SJSA1 (cell line): ENCODE measurements around the gene ITGB4. TPM values are rescaled to one million over a fixed set of nuclear protein-coding genes. Genes with fewer than 3 reads are reported as not detected.

Source experiments
- DNase-seq, 2 experiments: peaks; one replicate each; pipeline ENCODE4 v3.0.0-alpha.2; 2015 to 2020; ENCODE audit warnings: low spot score in 2 of 2, low read depth in 1 of 2
- H3K27ac ChIP-seq: fragments of 250-450 bp; sonication (Bioruptor Pico); 2 replicates; pipeline ENCODE4 v1.5.1; 2020; ENCODE audit warnings: mild to moderate bottlenecking, moderate library complexity
- H3K27me3 ChIP-seq: fragments of 250-450 bp; sonication (Bioruptor Pico); replicated peaks from 2 replicates; pipeline ENCODE4 v1.5.1; 2020; ENCODE audit warnings: mild to moderate bottlenecking, moderate library complexity
- H3K36me3 ChIP-seq: fragments of 250-450 bp; sonication (Bioruptor Pico); 2 replicates; pipeline ENCODE4 v1.5.1; 2020; ENCODE audit warnings: mild to moderate bottlenecking
- H3K4me1 ChIP-seq: fragments of 250-450 bp; sonication (Bioruptor Pico); replicated peaks from 2 replicates; pipeline ENCODE4 v1.6.1; 2021; ENCODE audit warnings: mild to moderate bottlenecking
- H3K4me3 ChIP-seq: fragments of 250-450 bp; sonication (Bioruptor Pico); 2 replicates; pipeline ENCODE4 v1.5.1; 2020; ENCODE audit warnings: mild to moderate bottlenecking
- H3K9me3 ChIP-seq: fragments of 250-450 bp; sonication (Bioruptor Pico); replicated peaks from 2 replicates; pipeline ENCODE4 v1.5.1; 2020; ENCODE audit warnings: mild to moderate bottlenecking
- total RNA-seq: library from RNA; depleted of rRNA; stranded (reverse); fragments of >200 nt; shearing (Covaris generic); gene quantifications from 2 replicates; pipeline ENCODE4 v1.2.3, GENCODE V29; 2014

Gene ITGB4
- total RNA-seq, 1 experiment from 2014 or later, result not detected

- 0 out of 2 replicates have a peak, but pooled peaks cover 10% of the 10 kb centered on the region for H3K27me3 ChIP-seq
- peak in 1 of 2 experiments; percentile 46 for DNase-seq
Observed at GRCh38 chr17:75731086-75731715, 9.9 kb downstream of the ITGB4 start.

GRCh38 chr17:75731716-75732498 is 10.6 kb downstream of the ITGB4 start:
- DNase-seq, result peak in 1 of 2 experiments; percentile 45
- no peaks in the 10 kb centered on the region for H3K36me3 ChIP-seq
- no peak overlapping the region for H3K27ac ChIP-seq
- no peak overlapping the region for H3K4me3 ChIP-seq
- no peaks in the 10 kb centered on the region for H3K4me1 ChIP-seq
- H3K9me3 ChIP-seq, result no peaks in the 10 kb centered on the region; the same call in 1 of the 2 replicates
- 0 out of 2 replicates have a peak, but pooled peaks cover 10% of the 10 kb centered on the region for H3K27me3 ChIP-seq

More at GRCh38 chr17:75731086-75731715, 9.9 kb downstream of the ITGB4 start:
- Histone ChIP-seq H3K36me3 (no peaks in the 10 kb centered on the region), H3K9me3 (no peaks in the 10 kb centered on the region; the same call in 1 of the 2 replicates), H3K4me3 (no peak overlapping the region), H3K4me1 (no peaks in the 10 kb centered on the region), H3K27ac (no peak overlapping the region)

- 0 out of 2 replicates have a peak, but pooled peaks cover under 1% of the 10 kb centered on the region for H3K27me3 ChIP-seq
- H3K4me3 ChIP-seq, result no peak overlapping the region
- no peaks in the 10 kb centered on the region for H3K4me1 ChIP-seq
- no peak overlapping the region for H3K27ac ChIP-seq
- peak in 1 of 2 experiments; percentile 50 for DNase-seq
- H3K36me3 ChIP-seq, result no peaks in the 10 kb centered on the region
- H3K9me3 ChIP-seq, result no peaks in the 10 kb centered on the region; the same call in 1 of the 2 replicates
Observed at GRCh38 chr17:75733471-75733870, 12.2 kb downstream of the ITGB4 start.

- Histone ChIP-seq H3K27me3 (no peaks in the 10 kb centered on the region), H3K4me1 (no peaks in the 10 kb centered on the region), H3K4me3 (no peak overlapping the region), H3K9me3 (no peaks in the 10 kb centered on the region; the same call in 1 of the 2 replicates), H3K36me3 (no peaks in the 10 kb centered on the region), H3K27ac (no peak overlapping the region)
- DNase-seq, result no peak
Observed at GRCh38 chr17:75734674-75735294, 13.5 kb downstream of the ITGB4 start.

- H3K4me3 ChIP-seq, result no peak overlapping the region
- no peak for DNase-seq
- no peaks in the 10 kb centered on the region for H3K36me3 ChIP-seq
- H3K9me3 ChIP-seq, result no peaks in the 10 kb centered on the region; the same call in 1 of the 2 replicates
- no peak overlapping the region for H3K27ac ChIP-seq
- H3K27me3 ChIP-seq, result no peaks in the 10 kb centered on the region
- no peaks in the 10 kb centered on the region for H3K4me1 ChIP-seq
Observed at GRCh38 chr17:75736173-75736835, 15.0 kb downstream of the ITGB4 start.

GRCh38 chr17:75737133-75737962 is 16.1 kb downstream of the ITGB4 start:
- H3K4me1 ChIP-seq, result no peaks in the 10 kb centered on the region
- no peak overlapping the region for H3K27ac ChIP-seq
- H3K27me3 ChIP-seq, result no peaks in the 10 kb centered on the region
- H3K36me3 ChIP-seq, result no peaks in the 10 kb centered on the region
- DNase-seq, result no peak
- no peak overlapping the region for H3K4me3 ChIP-seq
- H3K9me3 ChIP-seq, result no peaks in the 10 kb centered on the region; the same call in 1 of the 2 replicates

GRCh38 chr17:75738218-75738802 is 17.1 kb downstream of the ITGB4 start:
- H3K9me3 ChIP-seq, result no peaks in the 10 kb centered on the region
- H3K4me3 ChIP-seq, result no peak overlapping the region
- H3K27me3 ChIP-seq, result no peaks in the 10 kb centered on the region
- H3K36me3 ChIP-seq, result no peaks in the 10 kb centered on the region
- no peak overlapping the region for H3K27ac ChIP-seq
- H3K4me1 ChIP-seq, result no peaks in the 10 kb centered on the region
- no peak for DNase-seq

- Histone ChIP-seq H3K27me3 (no peaks in the 10 kb centered on the region), H3K27ac (no peak overlapping the region), H3K9me3 (no peaks in the 10 kb centered on the region), H3K4me1 (no peaks in the 10 kb centered on the region), H3K4me3 (no peak overlapping the region), H3K36me3 (no peaks in the 10 kb centered on the region)
- DNase-seq, result no peak
Observed at GRCh38 chr17:75739174-75739573, 17.9 kb downstream of the ITGB4 start.

GRCh38 chr17:75739801-75740200 is 18.5 kb downstream of the ITGB4 start:
- H3K36me3 ChIP-seq, result no peaks in the 10 kb centered on the region
- no peaks in the 10 kb centered on the region for H3K27me3 ChIP-seq
- H3K4me3 ChIP-seq, result no peak overlapping the region
- no peaks in the 10 kb centered on the region for H3K4me1 ChIP-seq
- H3K9me3 ChIP-seq, result no peaks in the 10 kb centered on the region
- H3K27ac ChIP-seq, result no peak overlapping the region
- no peak for DNase-seq

GRCh38 chr17:75740215-75740614 is 19.0 kb downstream of the ITGB4 start:
- Histone ChIP-seq H3K4me3 (no peak overlapping the region), H3K4me1 (no peaks in the 10 kb centered on the region), H3K36me3 (no peaks in the 10 kb centered on the region), H3K27ac (no peak overlapping the region), H3K27me3 (no peaks in the 10 kb centered on the region), H3K9me3 (no peaks in the 10 kb centered on the region)
- no peak for DNase-seq

- no peak for DNase-seq
- Histone ChIP-seq H3K9me3 (no peaks in the 10 kb centered on the region), H3K36me3 (no peaks in the 10 kb centered on the region), H3K27me3 (no peaks in the 10 kb centered on the region), H3K4me3 (no peak overlapping the region), H3K4me1 (no peaks in the 10 kb centered on the region), H3K27ac (no peak overlapping the region)
Observed at GRCh38 chr17:75740631-75741077, 19.4 kb downstream of the ITGB4 start.

- Histone ChIP-seq H3K4me3 (no peak overlapping the region), H3K27ac (no peak overlapping the region), H3K27me3 (no peaks in the 10 kb centered on the region), H3K4me1 (no peaks in the 10 kb centered on the region; the same call in 1 of the 2 replicates), H3K36me3 (no peaks in the 10 kb centered on the region), H3K9me3 (no peaks in the 10 kb centered on the region)
- DNase-seq, result no peak
Observed at GRCh38 chr17:75742337-75742736, 21.1 kb downstream of the ITGB4 start.
